Breast epithelium (tissue), 4 donors: Measurements from ENCODE around the gene DNMT3A. TPM values are rescaled to one million over a fixed set of nuclear protein-coding genes. Genes with fewer than 3 reads are reported as not detected.

Experiments used
- DNase-seq, 2 donors: peaks; one replicate each; pipeline ENCODE4 v3.0.0-alpha.2; 2019; ENCODE audit warnings: low spot score in 2 of 2
- H3K27ac ChIP-seq, 2 donors: fragments of 200-600 bp; sonication (generic) in 1 of 2; one replicate each; pipeline ENCODE4 v1.5.1; 2016 to 2019; ENCODE audit warnings: mild to moderate bottlenecking in 1 of 2
- H3K27me3 ChIP-seq, 2 donors: fragments of 200-600 bp; sonication (generic) in 1 of 2; one replicate each; pipeline versions ENCODE4 v1.5.1 to v1.6.0; 2017 to 2019; ENCODE audit warnings: control low read depth in 1 of 2, mild to moderate bottlenecking in 1 of 2
- H3K36me3 ChIP-seq: fragments of 200-600 bp; one replicate; pipeline ENCODE4 v1.5.1; 2019
- H3K4me1 ChIP-seq, 2 donors: fragments of 200-600 bp; sonication (generic); one replicate each; pipeline ENCODE4 v1.5.1; 2016 to 2019; ENCODE audit warnings: control low read depth in 1 of 2
- H3K4me3 ChIP-seq, 3 donors: fragments of 200-600 bp; sonication (generic); 1 replicate in 2 of 3; 2 replicates in 1 of 3; pipeline ENCODE4 v1.5.1; 2016 to 2019; ENCODE audit warnings: mild to moderate bottlenecking in 3 of 3, moderate library complexity in 2 of 3
- H3K9me3 ChIP-seq, 2 donors: fragments of 200-600 bp; sonication (generic) in 1 of 2; one replicate each; pipeline ENCODE4 v1.5.1; 2016 to 2019; ENCODE audit warnings: control low read depth in 1 of 2
- POLR2A ChIP-seq: fragments of 450-650 bp; IDR thresholded peaks from one replicate; pipeline ENCODE4 v1.6.1; 2016; ENCODE audit warnings: antibody characterized with exemption, mild to moderate bottlenecking, moderate library complexity
- POLR2AphosphoS5 ChIP-seq, 3 donors: sonication (generic); formaldehyde crosslinking; IDR thresholded peaks; one replicate each; pipeline ENCODE4 v1.6.1; 2017; ENCODE audit warnings: antibody characterized with exemption in 3 of 3
- intact Hi-C: fragments of 100-400 bp; cut with DNase I; formaldehyde crosslinking; loops from one replicate; pipeline ENCODE4 v1.15.1; 2023; ENCODE audit warnings: low total_unique reads
- total RNA-seq, 3 donors: library from RNA; depleted of rRNA; stranded (reverse); fragments of >200 nt; gene quantifications; one replicate each; pipeline ENCODE4 v1.1.0, GENCODE V29; 2016
- TF ChIP-seq, protein P1 (sequence below), 3 donors: fragments of 450-650 bp; IDR thresholded peaks; one replicate each; pipeline ENCODE4 v1.5.1; 2016 to 2017; ENCODE audit warnings: antibody characterized with exemption in 3 of 3, mild to moderate bottlenecking in 3 of 3, moderate library complexity in 3 of 3

DNMT3A gene
- total RNA-seq, 3 donors from 2014 or later, result 8.2 to 21.7 (median 20.0) TPM

DNA sequence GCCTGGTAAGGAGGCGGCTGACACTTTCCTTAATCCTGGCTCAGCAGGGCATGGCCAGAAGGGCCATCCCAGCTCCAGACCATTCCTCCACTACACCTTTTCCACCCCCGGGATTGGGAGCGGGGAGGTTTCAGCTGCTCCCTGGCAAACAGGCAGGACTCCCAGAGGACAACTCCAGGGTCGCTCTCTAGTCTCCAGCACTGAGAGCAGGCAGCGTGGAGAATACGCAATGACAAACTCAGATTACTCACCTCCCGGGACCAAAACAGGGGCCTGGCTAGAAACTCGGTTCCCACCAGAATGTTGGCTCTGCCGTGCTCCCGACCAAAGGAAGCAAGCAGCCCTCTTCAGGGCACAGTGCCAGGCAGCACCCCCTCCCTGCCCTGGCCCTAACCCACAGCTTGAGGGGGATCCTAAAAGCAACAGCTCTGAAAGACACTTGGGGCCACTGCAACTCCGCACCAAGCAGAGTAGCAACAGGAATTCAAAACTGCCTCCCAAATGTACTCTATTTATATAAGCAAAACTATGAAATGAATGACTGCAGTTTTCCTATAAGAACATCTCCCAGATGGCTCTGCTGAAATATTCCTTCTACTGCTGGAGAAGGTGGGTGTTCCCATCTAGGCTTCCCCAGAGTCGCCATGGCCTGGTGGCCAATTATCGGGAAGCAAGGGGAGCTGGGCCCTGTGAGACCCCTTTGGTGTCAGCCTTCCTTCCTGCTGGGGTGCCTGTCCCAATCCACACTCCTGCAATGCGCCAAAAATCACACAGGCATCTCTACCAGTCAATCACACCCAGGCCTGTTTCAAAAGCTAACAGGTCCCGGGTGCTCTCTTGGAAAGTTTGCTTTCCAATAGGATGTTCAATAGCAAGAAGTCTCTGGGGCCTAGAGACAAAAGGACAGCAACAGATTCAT is 112.2 kb downstream of the DNMT3A start:
- intact Hi-C loops, result no loop called here
- Histone ChIP-seq H3K27me3 (no peaks in the 10 kb centered on the region), H3K27ac (peak overlapping the region in 1 of 2 donors; percentile 33), H3K9me3 (no peaks in the 10 kb centered on the region), H3K4me3 (no peak overlapping the region), H3K4me1 (no peaks in the 10 kb centered on the region), H3K36me3 (peaks cover 4% of the 10 kb centered on the region)
- DNase-seq, result no peak
- TF ChIP-seq POLR2A (no peak), POLR2AphosphoS5 (IDR thresholded peaks at IDR 0.05) (no peak)
- TF ChIP-seq, protein P1, sequence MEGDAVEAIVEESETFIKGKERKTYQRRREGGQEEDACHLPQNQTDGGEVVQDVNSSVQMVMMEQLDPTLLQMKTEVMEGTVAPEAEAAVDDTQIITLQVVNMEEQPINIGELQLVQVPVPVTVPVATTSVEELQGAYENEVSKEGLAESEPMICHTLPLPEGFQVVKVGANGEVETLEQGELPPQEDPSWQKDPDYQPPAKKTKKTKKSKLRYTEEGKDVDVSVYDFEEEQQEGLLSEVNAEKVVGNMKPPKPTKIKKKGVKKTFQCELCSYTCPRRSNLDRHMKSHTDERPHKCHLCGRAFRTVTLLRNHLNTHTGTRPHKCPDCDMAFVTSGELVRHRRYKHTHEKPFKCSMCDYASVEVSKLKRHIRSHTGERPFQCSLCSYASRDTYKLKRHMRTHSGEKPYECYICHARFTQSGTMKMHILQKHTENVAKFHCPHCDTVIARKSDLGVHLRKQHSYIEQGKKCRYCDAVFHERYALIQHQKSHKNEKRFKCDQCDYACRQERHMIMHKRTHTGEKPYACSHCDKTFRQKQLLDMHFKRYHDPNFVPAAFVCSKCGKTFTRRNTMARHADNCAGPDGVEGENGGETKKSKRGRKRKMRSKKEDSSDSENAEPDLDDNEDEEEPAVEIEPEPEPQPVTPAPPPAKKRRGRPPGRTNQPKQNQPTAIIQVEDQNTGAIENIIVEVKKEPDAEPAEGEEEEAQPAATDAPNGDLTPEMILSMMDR (IDR thresholded peaks at IDR 0.05), result no peak

GRCh38 chr2:25228848-25229278 is 112.9 kb downstream of the DNMT3A start:
- no peak overlapping the region for H3K4me3 ChIP-seq
- peak overlapping the region in 1 of 2 donors; percentile 33 for H3K27ac ChIP-seq
- no peaks in the 10 kb centered on the region for H3K27me3 ChIP-seq
- DNase-seq, result peak in 1 of 2 donors; percentile 66
- H3K36me3 ChIP-seq, result peaks cover 4% of the 10 kb centered on the region
- TF ChIP-seq, protein P1 (IDR thresholded peaks at IDR 0.05), result peak; percentile 55 to 71 (median 61)
- TF ChIP-seq POLR2A, result no peak
- TF ChIP-seq POLR2AphosphoS5 (IDR thresholded peaks at IDR 0.05), result no peak
- no peaks in the 10 kb centered on the region for H3K4me1 ChIP-seq
- intact Hi-C loops, result no loop called here
- H3K9me3 ChIP-seq, result no peaks in the 10 kb centered on the region

GRCh38 chr2:25227576-25227975 is 114.1 kb downstream of the DNMT3A start:
- TF ChIP-seq POLR2A (no peak), POLR2AphosphoS5 (IDR thresholded peaks at IDR 0.05) (no peak)
- TF ChIP-seq, protein P1 (IDR thresholded peaks at IDR 0.05), result no peak
- Histone ChIP-seq H3K9me3 (no peaks in the 10 kb centered on the region), H3K4me1 (no peaks in the 10 kb centered on the region), H3K27me3 (no peaks in the 10 kb centered on the region), H3K4me3 (no peak overlapping the region), H3K36me3 (no peaks in the 10 kb centered on the region), H3K27ac (no peak overlapping the region)
- DNase-seq, result no peak
- intact Hi-C loops, result no loop called here

DNA sequence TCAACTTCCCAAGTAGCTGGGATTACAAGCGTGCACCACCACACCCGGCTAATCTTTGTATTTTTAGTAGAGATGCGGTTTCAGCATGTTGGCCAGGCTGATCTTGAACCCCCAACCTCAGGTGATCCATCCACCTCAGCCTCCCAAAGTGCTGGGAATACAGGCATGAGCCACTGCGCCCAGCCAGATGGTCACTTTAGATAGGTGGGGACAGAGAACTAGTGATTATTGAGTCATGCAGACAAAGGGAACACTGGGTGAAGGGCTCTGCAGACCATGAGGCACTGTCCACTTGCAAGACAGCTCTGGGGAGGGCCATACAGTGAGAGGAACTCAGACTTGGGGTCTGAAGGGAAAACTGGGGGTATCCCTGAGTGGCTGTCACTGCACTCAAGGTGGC is 114.9 kb downstream of the DNMT3A start:
- Histone ChIP-seq H3K4me1 (no peaks in the 10 kb centered on the region), H3K36me3 (no peaks in the 10 kb centered on the region), H3K9me3 (no peaks in the 10 kb centered on the region), H3K27me3 (no peaks in the 10 kb centered on the region), H3K27ac (no peak overlapping the region), H3K4me3 (no peak overlapping the region)
- TF ChIP-seq, protein P1 (IDR thresholded peaks at IDR 0.05), result no peak
- TF ChIP-seq POLR2AphosphoS5 (IDR thresholded peaks at IDR 0.05) (no peak), POLR2A (no peak)
- DNase-seq, result no peak
- intact Hi-C loops, result no loop called here

DNA sequence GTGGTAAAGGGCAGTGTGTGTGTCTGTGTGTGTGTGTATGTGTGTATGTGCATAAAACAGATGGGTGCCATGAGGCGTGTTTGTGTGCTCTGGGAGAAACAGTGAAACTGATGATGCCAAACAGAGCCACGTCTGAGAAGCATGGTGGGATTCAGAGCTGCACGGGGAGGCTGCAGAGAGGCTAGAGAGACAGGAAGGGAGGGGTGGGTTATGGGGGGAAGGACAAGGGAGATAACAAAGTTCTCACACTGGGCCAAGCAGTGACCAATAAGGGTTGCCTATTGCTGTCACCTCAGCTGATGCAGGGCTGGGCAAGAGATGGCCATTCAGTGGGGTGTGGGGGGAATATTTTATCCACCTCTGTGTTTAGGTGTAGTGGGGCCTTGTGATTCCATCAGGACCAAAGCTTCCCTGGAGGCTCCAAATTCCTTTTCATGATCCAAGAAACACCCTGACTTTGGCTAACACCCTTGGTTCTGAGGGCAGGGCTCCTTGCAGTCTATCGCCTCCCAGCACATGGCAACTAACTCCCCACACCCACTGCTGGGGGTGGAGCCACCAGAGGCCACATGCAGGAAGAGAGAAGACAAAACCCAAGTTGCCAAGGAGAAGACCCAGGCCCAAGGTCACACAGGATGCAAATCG is 119.1 kb downstream of the DNMT3A start:
- no peaks in the 10 kb centered on the region for H3K4me1 ChIP-seq
- H3K27me3 ChIP-seq, result no peaks in the 10 kb centered on the region
- H3K36me3 ChIP-seq, result no peaks in the 10 kb centered on the region
- no peaks in the 10 kb centered on the region for H3K9me3 ChIP-seq
- intact Hi-C loops, result no loop called here
- H3K27ac ChIP-seq, result no peak overlapping the region
- no peak overlapping the region for H3K4me3 ChIP-seq
- no peak for DNase-seq
- no peak for TF ChIP-seq POLR2AphosphoS5 (IDR thresholded peaks at IDR 0.05)
- no peak for TF ChIP-seq POLR2A
- TF ChIP-seq, protein P1 (IDR thresholded peaks at IDR 0.05), result no peak
